Effector memory CD4-positive, alpha-beta T cell (primary cell): ENCODE measurements around the gene GPC6.

ENCODE experiments used
- DNase-seq, 3 donors: peaks; one replicate each; pipeline ENCODE4 v3.0.0-alpha.2; 2020
- H3K27ac ChIP-seq: 2 replicates; pipeline ENCODE4 v1.7.0; 2013; ENCODE audit warnings: mild to moderate bottlenecking, low read length, moderate library complexity; ENCODE audit not compliant: insufficient read depth, poor library complexity, severe bottlenecking
- H3K27me3 ChIP-seq: replicated peaks from 2 replicates; pipeline ENCODE4 v1.7.0; 2013; ENCODE audit warnings: mild to moderate bottlenecking, low read length; ENCODE audit not compliant: insufficient read depth, control insufficient read depth, poor library complexity, severe bottlenecking
- H3K36me3 ChIP-seq: 2 replicates; pipeline ENCODE4 v1.7.0; 2013; ENCODE audit warnings: mild to moderate bottlenecking, low read length, moderate library complexity; ENCODE audit not compliant: control insufficient read depth, insufficient read depth
- H3K4me1 ChIP-seq: 2 replicates; pipeline ENCODE4 v1.7.0; 2013; ENCODE audit warnings: low read length, mild to moderate bottlenecking; ENCODE audit not compliant: control insufficient read depth, insufficient read depth, poor library complexity, severe bottlenecking
- H3K4me3 ChIP-seq: 2 replicates; pipeline ENCODE4 v1.7.0; 2013; ENCODE audit warnings: low read length, low read depth, mild to moderate bottlenecking; ENCODE audit not compliant: insufficient read depth, poor library complexity, severe bottlenecking
- H3K9me3 ChIP-seq: 2 replicates; pipeline ENCODE4 v1.7.0; 2013; ENCODE audit warnings: mild to moderate bottlenecking, low read length, moderate library complexity; ENCODE audit not compliant: control insufficient read depth

The GPC6 gene

DNA sequence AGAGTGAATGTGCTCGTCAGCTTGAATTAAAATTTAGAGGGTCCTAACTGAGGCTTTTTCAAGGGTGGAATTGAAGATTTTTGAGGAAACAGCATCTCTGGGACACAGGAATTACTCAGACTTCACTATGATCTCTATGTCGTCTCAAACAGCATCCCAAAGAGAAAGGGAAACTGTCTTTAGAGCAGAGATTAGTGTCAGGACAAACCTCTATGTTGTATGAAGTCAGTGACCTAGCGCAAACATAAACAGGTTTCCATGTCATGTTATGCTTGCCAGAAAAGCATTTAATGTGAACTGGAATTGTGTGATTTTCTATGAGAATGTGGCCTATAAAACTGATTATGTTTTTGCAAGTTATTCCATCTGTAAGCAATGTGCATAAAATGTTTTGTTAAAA lies 573.7 kb downstream of the GPC6 start:
- no peak for DNase-seq
- H3K9me3 ChIP-seq, result no peaks in the 10 kb centered on the region
- H3K27ac ChIP-seq, result no peak overlapping the region
- H3K27me3 ChIP-seq, result no peaks in the 10 kb centered on the region
- H3K4me1 ChIP-seq, result no peaks in the 10 kb centered on the region
- no peak overlapping the region for H3K4me3 ChIP-seq
- H3K36me3 ChIP-seq, result no peaks in the 10 kb centered on the region

DNA sequence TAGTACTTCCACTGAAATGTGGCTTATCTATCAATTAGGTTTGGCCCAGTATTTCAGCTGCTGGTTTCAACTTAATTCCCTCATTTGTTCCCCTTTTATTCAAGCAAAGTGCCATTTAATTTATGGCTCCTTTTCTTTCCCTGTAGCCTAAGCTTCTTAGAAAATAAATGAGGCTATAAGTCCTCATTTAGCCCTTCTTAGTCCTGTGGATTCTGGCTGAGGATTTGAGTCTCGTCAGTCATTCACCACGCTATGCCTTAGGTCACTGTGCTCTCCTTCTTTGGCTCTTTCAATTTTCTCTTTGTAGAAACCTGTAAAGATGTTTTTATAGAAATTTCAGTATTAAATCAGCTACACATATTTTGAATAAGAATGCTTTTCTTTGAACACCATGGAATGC lies 579.1 kb downstream of the GPC6 start:
- Histone ChIP-seq H3K9me3 (no peaks in the 10 kb centered on the region), H3K4me3 (no peak overlapping the region)

DNA sequence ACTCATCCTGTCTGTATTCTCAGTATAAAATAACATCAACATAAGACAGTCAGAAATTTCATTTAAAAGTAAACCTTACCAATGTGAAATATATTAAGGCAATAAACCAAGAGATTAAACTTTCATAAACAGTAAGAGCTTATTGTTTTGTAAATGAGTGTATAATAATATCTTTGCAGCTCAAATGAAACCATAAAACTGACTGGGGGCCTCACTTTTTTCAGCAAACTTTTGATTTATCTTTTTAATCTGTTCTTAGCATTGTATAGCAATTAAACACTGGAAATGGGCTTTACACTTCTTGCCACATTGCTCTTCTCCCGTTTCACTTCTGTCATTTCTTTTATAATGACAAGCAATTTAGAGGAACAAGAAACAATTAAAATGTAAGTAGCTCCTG lies 580.3 kb downstream of the GPC6 start:
- no peaks in the 10 kb centered on the region for H3K36me3 ChIP-seq
- DNase-seq, result no peak
- no peak overlapping the region for H3K4me3 ChIP-seq
- no peak overlapping the region for H3K27ac ChIP-seq
- no peaks in the 10 kb centered on the region for H3K27me3 ChIP-seq
- no peaks in the 10 kb centered on the region for H3K4me1 ChIP-seq
- H3K9me3 ChIP-seq, result no peaks in the 10 kb centered on the region

More for the DNA sequence above, 579.1 kb downstream of the GPC6 start:
- no peaks in the 10 kb centered on the region for H3K36me3 ChIP-seq
- no peaks in the 10 kb centered on the region for H3K4me1 ChIP-seq
- no peak for DNase-seq
- H3K27ac ChIP-seq, result no peak overlapping the region
- no peaks in the 10 kb centered on the region for H3K27me3 ChIP-seq

DNA sequence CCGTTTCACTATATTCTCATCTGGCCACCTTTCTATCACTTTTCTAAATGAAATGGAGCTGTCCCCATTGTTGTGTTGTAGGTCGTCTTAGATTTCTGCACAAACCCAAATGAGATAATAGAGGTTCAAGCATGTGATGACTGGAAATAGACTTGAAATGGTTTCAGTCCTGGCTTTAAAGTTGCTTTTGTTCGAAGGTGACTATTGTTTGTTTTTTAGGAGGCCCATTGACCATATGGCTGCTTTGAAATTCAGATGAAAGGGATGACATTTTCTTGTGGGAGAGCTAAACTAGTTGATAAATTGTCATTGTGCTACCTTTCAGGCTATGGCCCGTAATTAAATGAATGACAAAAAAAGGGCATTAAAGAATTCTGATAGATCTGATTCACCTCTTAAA lies 583.7 kb downstream of the GPC6 start:
- Histone ChIP-seq H3K9me3 (no peaks in the 10 kb centered on the region), H3K27ac (no peak overlapping the region), H3K36me3 (no peaks in the 10 kb centered on the region), H3K27me3 (no peaks in the 10 kb centered on the region), H3K4me3 (no peak overlapping the region), H3K4me1 (no peaks in the 10 kb centered on the region)
- DNase-seq, result no peak

DNA sequence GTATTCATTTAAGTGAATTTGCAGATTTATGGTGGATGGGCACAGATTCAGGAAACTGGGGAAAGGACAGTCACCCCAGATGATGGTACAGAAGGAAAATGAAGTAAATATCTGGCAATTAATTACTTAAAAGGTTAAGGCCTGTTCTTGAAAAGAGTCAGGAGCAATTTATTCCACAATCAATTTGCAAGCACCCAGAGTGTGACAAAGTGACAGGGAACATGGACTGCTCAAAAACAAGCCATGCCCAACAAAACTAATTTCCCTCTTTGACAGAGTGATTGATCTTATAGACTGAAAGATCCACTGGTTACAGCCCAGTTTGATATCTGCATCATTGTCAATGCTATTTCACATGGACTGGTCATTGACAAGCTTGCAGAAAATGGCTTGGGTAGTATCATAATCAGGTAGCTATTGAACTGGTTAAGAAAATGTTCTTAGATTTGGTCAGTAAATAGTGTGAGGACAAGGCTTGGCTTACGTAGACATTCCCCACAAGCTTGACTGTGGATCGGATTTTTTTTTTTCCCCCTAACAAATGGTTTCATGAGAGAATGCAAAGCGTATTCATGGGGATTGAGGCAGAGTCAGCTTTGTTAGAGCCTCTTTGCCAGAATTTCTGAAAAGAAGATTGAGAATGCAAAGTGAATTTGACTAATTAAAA lies 584.6 kb downstream of the GPC6 start:
- no peaks in the 10 kb centered on the region for H3K27me3 ChIP-seq
- no peak for DNase-seq

DNA sequence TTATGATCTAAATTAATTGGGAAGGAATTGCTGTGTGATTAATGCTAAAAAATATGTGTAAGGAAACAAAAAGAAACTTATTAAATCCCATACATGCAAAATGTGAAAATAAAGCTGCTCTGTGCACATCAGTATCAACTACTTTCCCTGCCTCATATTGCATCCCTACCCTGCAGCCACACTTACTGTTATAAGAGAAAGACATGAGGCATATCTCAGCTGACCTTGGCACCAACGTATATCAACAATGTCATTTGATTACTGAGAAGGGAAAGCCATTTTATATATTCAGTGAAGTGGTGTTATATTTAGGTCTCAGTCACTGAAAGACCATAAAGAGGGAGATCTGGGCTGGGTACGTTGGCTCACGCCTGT lies 585.1 kb downstream of the GPC6 start:
- no peaks in the 10 kb centered on the region for H3K4me1 ChIP-seq
- DNase-seq, result no peak
- no peak overlapping the region for H3K27ac ChIP-seq
- no peak overlapping the region for H3K4me3 ChIP-seq
- no peaks in the 10 kb centered on the region for H3K27me3 ChIP-seq
- H3K36me3 ChIP-seq, result no peaks in the 10 kb centered on the region
- H3K9me3 ChIP-seq, result no peaks in the 10 kb centered on the region

More for the DNA sequence above, 584.6 kb downstream of the GPC6 start:
- Histone ChIP-seq H3K4me3 (no peak overlapping the region), H3K36me3 (no peaks in the 10 kb centered on the region), H3K4me1 (no peaks in the 10 kb centered on the region), H3K9me3 (no peaks in the 10 kb centered on the region), H3K27ac (no peak overlapping the region)

DNA sequence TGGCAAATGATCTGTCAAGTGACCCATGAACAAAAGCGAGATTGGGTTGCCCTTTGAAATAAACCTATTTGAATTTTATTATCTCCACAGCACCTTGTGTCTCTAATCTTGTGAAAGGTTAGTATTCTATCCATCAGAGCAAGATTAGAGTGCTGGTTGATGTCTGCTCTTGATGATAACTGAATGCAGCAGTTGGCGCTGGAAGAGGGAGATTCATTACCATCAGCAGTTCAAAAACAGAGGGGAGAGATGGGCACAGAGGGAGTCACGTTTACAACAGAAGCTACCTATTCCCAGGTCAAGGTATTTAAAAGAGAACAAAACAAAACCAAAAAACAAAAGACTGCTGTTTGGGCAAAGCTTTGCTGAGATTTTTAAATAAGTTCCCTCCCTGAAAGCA lies 588.1 kb downstream of the GPC6 start:
- Histone ChIP-seq H3K4me3 (no peak overlapping the region), H3K27me3 (no peaks in the 10 kb centered on the region), H3K36me3 (no peaks in the 10 kb centered on the region), H3K4me1 (peaks cover 3% of the 10 kb centered on the region), H3K27ac (no peak overlapping the region), H3K9me3 (no peaks in the 10 kb centered on the region)
- no peak for DNase-seq

DNA sequence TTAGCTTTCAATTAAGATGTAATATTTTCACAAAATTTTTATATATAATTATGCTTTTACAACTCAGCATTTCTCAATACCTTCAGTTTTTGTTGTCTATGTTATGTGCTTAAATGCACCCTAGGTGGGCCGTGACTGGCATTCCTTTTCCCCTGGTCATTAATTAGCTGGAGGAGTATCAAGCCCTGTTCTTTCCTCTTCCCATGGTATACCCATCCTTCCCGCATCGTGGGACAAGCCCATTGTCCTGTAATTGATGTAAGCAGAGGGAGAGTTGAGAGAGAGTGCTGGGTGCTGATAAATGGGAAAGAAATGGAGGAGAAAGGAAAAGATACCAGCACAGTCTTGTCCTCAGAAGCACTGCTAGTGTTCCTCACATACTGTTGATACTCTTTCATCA lies 591.7 kb downstream of the GPC6 start:
- Histone ChIP-seq H3K4me3 (no peak overlapping the region), H3K27me3 (no peaks in the 10 kb centered on the region), H3K36me3 (no peaks in the 10 kb centered on the region), H3K4me1 (peaks cover 3% of the 10 kb centered on the region), H3K9me3 (no peaks in the 10 kb centered on the region), H3K27ac (no peak overlapping the region)
- no peak for DNase-seq

DNA sequence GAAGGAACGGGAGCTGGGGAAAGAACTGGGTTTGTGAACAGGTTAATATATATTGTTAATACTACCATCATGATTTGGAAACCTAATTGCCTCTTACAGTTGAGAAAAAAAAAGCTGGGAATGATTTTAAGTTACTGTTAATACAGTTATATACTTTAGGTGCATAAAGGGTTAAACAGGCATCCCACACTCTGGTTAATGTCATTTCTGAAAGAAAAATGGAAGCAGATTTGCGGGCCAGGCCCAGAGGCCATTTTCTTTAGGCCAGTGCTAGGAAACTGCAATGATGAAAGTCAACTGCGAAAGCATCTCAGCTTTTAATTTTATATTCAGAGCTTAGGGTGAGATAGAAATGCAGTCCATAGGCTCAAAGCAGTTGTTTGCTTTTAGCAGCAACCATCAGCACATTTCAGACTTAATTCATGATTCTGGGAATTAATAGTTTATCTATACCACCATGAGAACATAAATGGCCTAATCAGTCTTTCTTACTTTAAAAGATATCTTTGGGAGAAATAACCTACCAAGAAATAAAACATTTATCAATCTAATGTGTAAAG lies 592.8 kb downstream of the GPC6 start:
- DNase-seq, result no peak
- Histone ChIP-seq H3K27me3 (no peaks in the 10 kb centered on the region), H3K27ac (no peak overlapping the region)

DNA sequence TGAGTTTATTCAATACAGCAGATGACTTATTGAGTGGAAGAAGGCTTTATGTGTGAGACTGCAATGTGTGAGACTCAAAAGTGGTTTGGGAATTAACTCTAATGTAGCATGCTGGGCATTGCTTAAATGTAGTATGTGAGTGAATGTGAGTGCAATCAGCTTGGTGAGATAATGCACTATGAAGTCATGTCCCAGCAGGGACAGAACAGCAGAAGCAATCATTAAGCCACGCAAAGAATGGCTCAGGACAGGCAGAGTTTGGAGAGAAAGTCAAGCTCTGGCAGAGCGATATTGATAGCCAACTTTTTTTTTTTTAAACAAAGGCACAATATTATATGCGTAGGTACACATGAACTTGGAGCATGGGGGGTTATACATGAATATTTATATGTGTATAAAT lies 597.7 kb downstream of the GPC6 start:
- H3K4me3 ChIP-seq, result no peak overlapping the region
- no peak for DNase-seq
- H3K9me3 ChIP-seq, result no peaks in the 10 kb centered on the region
- H3K27me3 ChIP-seq, result no peaks in the 10 kb centered on the region
- H3K4me1 ChIP-seq, result peaks cover 1% of the 10 kb centered on the region
- H3K27ac ChIP-seq, result no peak overlapping the region
- no peaks in the 10 kb centered on the region for H3K36me3 ChIP-seq

More for the DNA sequence above, 592.8 kb downstream of the GPC6 start:
- H3K4me3 ChIP-seq, result no peak overlapping the region
- no peaks in the 10 kb centered on the region for H3K36me3 ChIP-seq
- no peaks in the 10 kb centered on the region for H3K9me3 ChIP-seq
- peaks cover 3% of the 10 kb centered on the region for H3K4me1 ChIP-seq
